H1 (cell line): Measurements from ENCODE around the gene TPRX1. TPM values are rescaled to one million over a fixed set of nuclear protein-coding genes. Genes with fewer than 3 reads are reported as not detected.

Source experiments
- EZH2 ChIP-seq: fragments of 200-600 bp; sonication (generic); IDR thresholded peaks from 2 replicates; pipeline ENCODE4 v1.7.1; 2012; ENCODE audit warnings: low read depth, mild to moderate bottlenecking, moderate library complexity, low read length, inconsistent platforms; ENCODE audit not compliant: severe bottlenecking
- POLR2AphosphoS5 ChIP-seq: IDR thresholded peaks from 2 replicates; pipeline ENCODE4 v1.6.1; 2011; ENCODE audit warnings: low read depth, low read length
- SIX5 ChIP-seq: IDR thresholded peaks from 2 replicates; pipeline ENCODE4 v1.6.1; 2011; ENCODE audit warnings: mild to moderate bottlenecking, low read depth, low read length
- SP1 ChIP-seq: IDR thresholded peaks from 2 replicates; pipeline ENCODE4 v1.6.1; 2011; ENCODE audit warnings: low read depth, low read length
- polyA plus RNA-seq, 7 experiments: library from polyadenylated mRNA; depleted of rRNA in 3 of 7; stranded (reverse) in 5 of 7; unstranded in 2 of 7; fragments of >200 nt in 5 of 7; fragments of 200-250 nt in 2 of 7; gene quantifications; 1 replicate in 5 of 7; 2 replicates in 1 of 7; 4 replicates in 1 of 7; pipeline versions ENCODE4 v1.2.1 to v1.2.3, GENCODE V29; 2011 to 2013; ENCODE audit warnings: missing spikeins in 2 of 7, mixed read lengths in 2 of 7
- total RNA-seq: library from RNA; stranded (reverse); fragmentation: NEBNext Ultra II Directional; extraction: Animal tissue kit (Norgen Biotek cat#: 25700); gene quantifications from 2 replicates; pipeline ENCODE4 v1.2.1, GENCODE V29; 2021
- TF ChIP-seq, protein P1 (sequence below): IDR thresholded peaks from 2 replicates; pipeline ENCODE4 v1.6.1; 2012; ENCODE audit warnings: inconsistent platforms
- TF ChIP-seq, protein P2 (sequence below): IDR thresholded peaks from 2 replicates; pipeline ENCODE4 v1.6.1; 2012; ENCODE audit warnings: low read length, inconsistent platforms

The TPRX1 gene
- total and polyA plus RNA-seq, 2 of the 8 experiments (the other 6 are each of a cell fraction or from before 2014, with no cell fraction given), result 0.03 TPM; not detected in 1

DNA sequence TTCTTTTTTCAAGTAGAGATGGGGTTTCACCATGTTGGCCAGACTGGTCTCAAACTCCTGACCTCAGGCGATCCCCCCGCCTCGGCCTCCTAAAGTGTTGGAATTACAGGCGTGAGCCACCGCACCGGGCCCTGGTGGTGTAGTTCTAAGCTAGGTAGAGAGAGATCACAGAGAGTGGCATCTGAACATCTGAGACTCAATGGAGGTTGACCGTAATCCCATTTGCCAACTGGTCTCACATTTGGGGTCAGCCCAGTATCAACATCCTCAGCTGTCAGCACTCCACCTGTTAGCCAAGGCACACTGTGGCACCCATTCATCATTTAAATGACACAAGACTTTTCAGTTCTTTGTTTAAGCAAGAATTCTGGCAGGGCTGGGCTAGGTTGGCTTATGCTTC is 17.8 kb downstream of the TPRX1 start (continued):
- TF ChIP-seq SIX5, result no peak
- TF ChIP-seq, protein P1, sequence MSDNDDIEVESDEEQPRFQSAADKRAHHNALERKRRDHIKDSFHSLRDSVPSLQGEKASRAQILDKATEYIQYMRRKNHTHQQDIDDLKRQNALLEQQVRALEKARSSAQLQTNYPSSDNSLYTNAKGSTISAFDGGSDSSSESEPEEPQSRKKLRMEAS, result no peak
- TF ChIP-seq SP1, result no peak
- TF ChIP-seq POLR2AphosphoS5, result no peak
- no peak for TF ChIP-seq EZH2
- TF ChIP-seq, protein P2, sequence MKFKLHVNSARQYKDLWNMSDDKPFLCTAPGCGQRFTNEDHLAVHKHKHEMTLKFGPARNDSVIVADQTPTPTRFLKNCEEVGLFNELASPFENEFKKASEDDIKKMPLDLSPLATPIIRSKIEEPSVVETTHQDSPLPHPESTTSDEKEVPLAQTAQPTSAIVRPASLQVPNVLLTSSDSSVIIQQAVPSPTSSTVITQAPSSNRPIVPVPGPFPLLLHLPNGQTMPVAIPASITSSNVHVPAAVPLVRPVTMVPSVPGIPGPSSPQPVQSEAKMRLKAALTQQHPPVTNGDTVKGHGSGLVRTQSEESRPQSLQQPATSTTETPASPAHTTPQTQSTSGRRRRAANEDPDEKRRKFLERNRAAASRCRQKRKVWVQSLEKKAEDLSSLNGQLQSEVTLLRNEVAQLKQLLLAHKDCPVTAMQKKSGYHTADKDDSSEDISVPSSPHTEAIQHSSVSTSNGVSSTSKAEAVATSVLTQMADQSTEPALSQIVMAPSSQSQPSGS, result no peak
